Esophagus squamous epithelium (tissue), 5 donors: ENCODE results near the gene NARS2. TPM values are rescaled to one million over a fixed set of nuclear protein-coding genes. Genes with fewer than 3 reads are reported as not detected.

ENCODE experiments used
- DNase-seq: peaks from one replicate; lab custom pipeline; 2025; lab: John Stamatoyannopoulos, UW
- H3K27ac ChIP-seq, 4 donors: fragments of 200-600 bp; sonication (generic); one replicate each; pipeline ENCODE4 v1.5.1; 2016 to 2019; ENCODE audit warnings: mild to moderate bottlenecking in 1 of 4
- H3K27me3 ChIP-seq, 4 donors: fragments of 200-600 bp; sonication (generic); 1 replicate in 3 of 4; 2 replicates in 1 of 4; pipeline versions ENCODE4 v1.5.1 to v1.6.0; 2017 to 2021; ENCODE audit warnings: antibody characterized with exemption in 1 of 4
- H3K36me3 ChIP-seq, 3 donors: fragments of 200-600 bp; sonication (generic); one replicate each; pipeline ENCODE4 v1.5.1; 2016 to 2019
- H3K4me1 ChIP-seq, 3 donors: fragments of 200-600 bp; sonication (generic); one replicate each; pipeline ENCODE4 v1.5.1; 2017 to 2019
- H3K4me3 ChIP-seq, 4 donors: fragments of 200-600 bp; sonication (generic); 1 replicate in 3 of 4; 2 replicates in 1 of 4; pipeline ENCODE4 v1.5.1; 2016 to 2019; ENCODE audit warnings: mild to moderate bottlenecking in 2 of 4, moderate library complexity in 1 of 4
- H3K9me3 ChIP-seq, 3 donors: fragments of 200-600 bp; sonication (generic); one replicate each; pipeline ENCODE4 v1.5.1; 2016 to 2019
- POLR2A ChIP-seq, 4 donors: fragments of 450-650 bp; IDR thresholded peaks; one replicate each; pipeline ENCODE4 v1.6.1; 2017; ENCODE audit warnings: antibody characterized with exemption in 4 of 4, mild to moderate bottlenecking in 4 of 4, moderate library complexity in 3 of 4
- WGBS, 2 donors: methylation state at CpG; one replicate each; pipeline ENCODE4 v1.1.5; 2018; 5-methylcytosine and 5-hydroxymethylcytosine counted together
- intact Hi-C: fragments of 100-400 bp; cut with DNase I; formaldehyde crosslinking; loops from one replicate; pipeline ENCODE4 v1.15.0; 2022
- small RNA-seq, 4 donors: library from RNA; depleted of rRNA; stranded (forward); fragments of <200 nt; gene quantifications; one replicate each; pipeline ENCODE3, GENCODE V24; 2016
- total RNA-seq, 4 donors: library from RNA; depleted of rRNA; stranded (reverse); fragments of >200 nt; gene quantifications; one replicate each; pipeline ENCODE4 v1.1.0, GENCODE V29; 2016
- TF ChIP-seq, protein P1 (sequence below), 6 experiments: fragments of 450-650 bp in 4 of 6; fragments of 200-600 bp in 2 of 6; sonication (generic) in 2 of 6; IDR thresholded peaks; one replicate each; pipeline ENCODE4 v1.5.1; 2016 to 2019; ENCODE audit warnings: antibody characterized with exemption in 6 of 6, mild to moderate bottlenecking in 4 of 6, moderate library complexity in 4 of 6
- donor health status: DM: yes; HTN: yes; CAD: no.

The NARS2 gene
- total RNA-seq, 4 donors from 2014 or later = 9.4 to 15.7 (median 13.6) TPM

- WGBS, 2 donors = 80 to 82% methylated on average over 5 of the region's 5 CpGs
- no peak for DNase-seq
- Histone ChIP-seq H3K4me1 (peaks cover 0 to 23% (median 0%) of the 10 kb centered on the region in 3 donors), H3K9me3 (no peaks in the 10 kb centered on the region), H3K27ac (no peak overlapping the region), H3K4me3 (no peak overlapping the region), H3K27me3 (no peaks in the 10 kb centered on the region), H3K36me3 (no peaks in the 10 kb centered on the region)
- no peak for TF ChIP-seq POLR2A (IDR thresholded peaks at IDR 0.05)
- TF ChIP-seq, protein P1, sequence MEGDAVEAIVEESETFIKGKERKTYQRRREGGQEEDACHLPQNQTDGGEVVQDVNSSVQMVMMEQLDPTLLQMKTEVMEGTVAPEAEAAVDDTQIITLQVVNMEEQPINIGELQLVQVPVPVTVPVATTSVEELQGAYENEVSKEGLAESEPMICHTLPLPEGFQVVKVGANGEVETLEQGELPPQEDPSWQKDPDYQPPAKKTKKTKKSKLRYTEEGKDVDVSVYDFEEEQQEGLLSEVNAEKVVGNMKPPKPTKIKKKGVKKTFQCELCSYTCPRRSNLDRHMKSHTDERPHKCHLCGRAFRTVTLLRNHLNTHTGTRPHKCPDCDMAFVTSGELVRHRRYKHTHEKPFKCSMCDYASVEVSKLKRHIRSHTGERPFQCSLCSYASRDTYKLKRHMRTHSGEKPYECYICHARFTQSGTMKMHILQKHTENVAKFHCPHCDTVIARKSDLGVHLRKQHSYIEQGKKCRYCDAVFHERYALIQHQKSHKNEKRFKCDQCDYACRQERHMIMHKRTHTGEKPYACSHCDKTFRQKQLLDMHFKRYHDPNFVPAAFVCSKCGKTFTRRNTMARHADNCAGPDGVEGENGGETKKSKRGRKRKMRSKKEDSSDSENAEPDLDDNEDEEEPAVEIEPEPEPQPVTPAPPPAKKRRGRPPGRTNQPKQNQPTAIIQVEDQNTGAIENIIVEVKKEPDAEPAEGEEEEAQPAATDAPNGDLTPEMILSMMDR (IDR thresholded peaks at IDR 0.05) = no peak
- intact Hi-C loops = no loop called here
Measured at GRCh38 chr11:78390809-78391208, 183.9 kb downstream of the NARS2 start.

- Histone ChIP-seq H3K4me3 (no peak overlapping the region), H3K9me3 (peaks cover 0 to 13% (median 4%) of the 10 kb centered on the region in 3 donors), H3K27me3 (no peaks in the 10 kb centered on the region), H3K36me3 (no peaks in the 10 kb centered on the region), H3K4me1 (peaks cover 0 to 16% (median 0%) of the 10 kb centered on the region in 3 donors), H3K27ac (no peak overlapping the region)
- no peak for DNase-seq
- WGBS, 2 donors = 73 to 80% methylated on average over 3 of the region's 3 CpGs
- no peak for TF ChIP-seq POLR2A (IDR thresholded peaks at IDR 0.05)
- TF ChIP-seq, protein P1 (IDR thresholded peaks at IDR 0.05) = no peak
- intact Hi-C loops = no loop called here
Measured at GRCh38 chr11:78386215-78386941, 188.3 kb downstream of the NARS2 start.

Small RNA genes within 50 kb of the gene (small RNA-seq; reads per million reads assigned to genes)
- 0 reads per million in 4 donors for gene RNU6-311P

Other genes starting within 250 kb of the NARS2 start
- gene GAB2, start 157.0 kb downstream of the NARS2 start, total RNA-seq = 10 to 100 TPM in 2 of 4 donors, 1 to 10 TPM in 2; 4.6 to 23.7 (median 11.2) TPM